ENCODE results near the gene CTSH. TPM values are rescaled to one million over a fixed set of nuclear protein-coding genes. Genes with fewer than 3 reads are reported as not detected.

Gene CTSH
- total RNA-seq, 1 donor from 2014 or later = 141 TPM

- no peak for TF ChIP-seq CTCF (IDR thresholded peaks at IDR 0.05; ENCODE audit: unreplicated experiment)
- Mint-ChIP-seq H3K4me3 (no peak overlapping the region), H3K9me3 (no peaks in the 10 kb centered on the region), H3K36me3 (no peaks in the 10 kb centered on the region), H3K27me3 (ENCODE audit: low read depth) (no peaks in the 10 kb centered on the region), H3K27ac (no peak overlapping the region), H3K4me1 (peaks cover 34% of the 10 kb centered on the region)
- DNase-seq (ENCODE audit: low spot score in 2 of 2, unreplicated experiment in 2 of 2) = no peak
Measured at GRCh38 chr15:78974272-78974918, 29.5 kb upstream of the CTSH start.

- no peak overlapping the region for H3K4me3 Mint-ChIP-seq
- no peaks in the 10 kb centered on the region for H3K27me3 Mint-ChIP-seq (ENCODE audit: low read depth)
- no peaks in the 10 kb centered on the region for H3K9me3 Mint-ChIP-seq
- peaks cover 35% of the 10 kb centered on the region for H3K4me1 Mint-ChIP-seq
- H3K27ac Mint-ChIP-seq = peak overlapping the region; percentile 27
- no peak for DNase-seq (ENCODE audit: low spot score in 2 of 2, unreplicated experiment in 2 of 2)
- TF ChIP-seq CTCF (IDR thresholded peaks at IDR 0.05; ENCODE audit: unreplicated experiment) = no peak
- no peaks in the 10 kb centered on the region for H3K36me3 Mint-ChIP-seq
Measured at GRCh38 chr15:78969687-78970349, 25.0 kb upstream of the CTSH start.

GRCh38 chr15:78968539-78969271, 23.9 kb upstream of the CTSH start:
- Mint-ChIP-seq H3K27me3 (ENCODE audit: low read depth) (no peaks in the 10 kb centered on the region), H3K27ac (peak overlapping the region; percentile 55), H3K4me3 (no peak overlapping the region), H3K36me3 (no peaks in the 10 kb centered on the region), H3K9me3 (no peaks in the 10 kb centered on the region), H3K4me1 (peaks cover 37% of the 10 kb centered on the region)
- no peak for TF ChIP-seq CTCF (IDR thresholded peaks at IDR 0.05; ENCODE audit: unreplicated experiment)
- no peak for DNase-seq (ENCODE audit: low spot score in 2 of 2, unreplicated experiment in 2 of 2)

- H3K27me3 Mint-ChIP-seq (ENCODE audit: low read depth) = no peaks in the 10 kb centered on the region
- no peak for TF ChIP-seq CTCF (IDR thresholded peaks at IDR 0.05; ENCODE audit: unreplicated experiment)
- H3K4me1 Mint-ChIP-seq = peaks cover 40% of the 10 kb centered on the region
- no peaks in the 10 kb centered on the region for H3K9me3 Mint-ChIP-seq
- peak overlapping the region; percentile 35 for H3K27ac Mint-ChIP-seq
- DNase-seq (ENCODE audit: low spot score in 2 of 2, unreplicated experiment in 2 of 2) = no peak
- no peaks in the 10 kb centered on the region for H3K36me3 Mint-ChIP-seq
- no peak overlapping the region for H3K4me3 Mint-ChIP-seq
Measured at GRCh38 chr15:78968114-78968513, 23.3 kb upstream of the CTSH start.

- no peaks in the 10 kb centered on the region for H3K36me3 Mint-ChIP-seq
- H3K4me1 Mint-ChIP-seq = peaks cover 9% of the 10 kb centered on the region
- no peak for DNase-seq (ENCODE audit: low spot score in 2 of 2, unreplicated experiment in 2 of 2)
- H3K27me3 Mint-ChIP-seq (ENCODE audit: low read depth) = no peaks in the 10 kb centered on the region
- no peak overlapping the region for H3K4me3 Mint-ChIP-seq
- TF ChIP-seq CTCF (IDR thresholded peaks at IDR 0.05; ENCODE audit: unreplicated experiment) = no peak
- H3K27ac Mint-ChIP-seq = no peak overlapping the region
- H3K9me3 Mint-ChIP-seq = no peaks in the 10 kb centered on the region
Measured at GRCh38 chr15:78960308-78960707, 15.5 kb upstream of the CTSH start.

All from mesothelial cell of epicardium (in vitro differentiated cells).